ENCODE results near the gene PDCL3. TPM values are rescaled to one million over a fixed set of nuclear protein-coding genes. Genes with fewer than 3 reads are reported as not detected.

The PDCL3 gene
- total and polyA plus RNA-seq, 2 experiments from 2014 or later = 28.1 to 72.4 TPM

DNA sequence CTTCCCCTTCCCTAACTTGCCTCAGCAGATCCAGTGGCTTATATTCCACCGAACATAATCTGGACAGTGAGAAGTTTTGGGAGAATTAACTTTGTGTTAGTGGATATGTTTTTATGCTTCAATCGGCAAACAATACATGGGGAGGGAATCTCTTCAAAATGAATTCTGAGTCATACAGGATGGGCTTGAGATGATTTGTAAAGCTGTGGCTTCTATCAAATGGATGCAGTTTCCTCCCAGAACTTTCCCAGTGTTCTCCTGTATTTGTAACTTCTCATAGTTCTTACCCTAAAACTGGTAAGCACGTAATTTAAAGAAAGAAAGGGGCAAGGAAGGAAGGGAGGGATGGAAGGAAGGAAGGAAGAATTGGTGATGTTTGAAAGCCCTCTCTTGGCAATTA is 36.8 kb downstream of the PDCL3 start:
- ATAC-seq = no peak
- TF ChIP-seq ZNF462 (CRISPR knock-in tag; IDR thresholded peaks at IDR 0.05) = no peak
- TF ChIP-seq JUNB (IDR thresholded peaks at IDR 0.05; ENCODE audit: unreplicated experiment) = no peak

GRCh38 chr2:100601661-100602060 is 38.9 kb downstream of the PDCL3 start:
- no peaks in the 10 kb centered on the region for H3K36me3 Mint-ChIP-seq (ENCODE audit: low read depth)
- H3K4me1 Mint-ChIP-seq = peaks cover 15% of the 10 kb centered on the region
- no peaks in the 10 kb centered on the region for H3K9me3 Mint-ChIP-seq
- Histone ChIP-seq H4K20me1 (replicated peaks; ENCODE audit: insufficient read depth) (no peaks in the 10 kb centered on the region), H3K9me2 (ENCODE audit: insufficient read depth) (no peaks in the 10 kb centered on the region), H3K4me2 (no peak overlapping the region), H3K27ac (ENCODE audit: low read depth) (no peak overlapping the region), H3F3A (replicated peaks; ENCODE audit: low read depth) (no peaks in the 10 kb centered on the region), H3K36me3 (ENCODE audit: insufficient read depth) (no peaks in the 10 kb centered on the region), H3K79me2 (replicated peaks; ENCODE audit: insufficient read depth) (no peaks in the 10 kb centered on the region), H3K4me3 (no peak overlapping the region), H2AFZ (peak overlapping the region; percentile 86; the same call in 1 of the 2 replicates), H3K4me1 (ENCODE audit: insufficient read depth) (no peaks in the 10 kb centered on the region; the same call in 1 of the 2 replicates), H3K27me3 (ENCODE audit: insufficient read depth) (no peaks in the 10 kb centered on the region)
- DNase-seq (ENCODE audit: low spot score) (no peak), ATAC-seq (no peak)
- H3K27me3 Mint-ChIP-seq (ENCODE audit: insufficient read depth, low read depth, poor library complexity) = peaks cover 11% of the 10 kb centered on the region
- 0 out of 2 replicates have a peak overlapping the region, but pooled peaks have one; percentile 44 for H3K27ac Mint-ChIP-seq
- no peak overlapping the region for H3K4me3 Mint-ChIP-seq
- TF ChIP-seq CTCF (conservative IDR thresholded peaks at IDR 0.05; ENCODE audit: low read depth in 2 of 2) (no peak), CREB1 (CRISPR knock-in tag; IDR thresholded peaks at IDR 0.05; ENCODE audit: low read depth) (no peak), ZNF114 (CRISPR knock-in tag; IDR thresholded peaks at IDR 0.05) (no peak), REST (IDR thresholded peaks at IDR 0.05; ENCODE audit: unreplicated experiment) (no peak), EZH2 (IDR thresholded peaks at IDR 0.05; ENCODE audit: low read depth, unreplicated experiment) (no peak), EZH2phosphoT487 (IDR thresholded peaks at IDR 0.05; ENCODE audit: unreplicated experiment) (no peak), NANOG (IDR thresholded peaks at IDR 0.05; ENCODE audit: borderline replicate concordance) (no peak), POLR2AphosphoS5 (IDR thresholded peaks at IDR 0.05; ENCODE audit: low read depth) (no peak)

More for the DNA sequence above, 36.8 kb downstream of the PDCL3 start:
- H2AFZ ChIP-seq = no peak overlapping the region
- no peak overlapping the region for H3K4me3 ChIP-seq
- Mint-ChIP-seq H3K27me3 (ENCODE audit: insufficient read depth, low read depth, poor library complexity) (peaks cover 15% of the 10 kb centered on the region), H3K27ac (no peak overlapping the region), H3K36me3 (ENCODE audit: low read depth) (no peaks in the 10 kb centered on the region), H3K4me3 (no peak overlapping the region), H3K4me1 (peaks cover 14% of the 10 kb centered on the region), H3K9me3 (no peaks in the 10 kb centered on the region)
- H3K27me3 ChIP-seq (ENCODE audit: insufficient read depth) = no peaks in the 10 kb centered on the region
- no peak overlapping the region for H3K4me2 ChIP-seq
- H3K27ac ChIP-seq (ENCODE audit: low read depth) = no peak overlapping the region
- H3K9me2 ChIP-seq (ENCODE audit: insufficient read depth) = no peaks in the 10 kb centered on the region
- no peaks in the 10 kb centered on the region; the same call in 1 of the 2 replicates for H3K4me1 ChIP-seq (ENCODE audit: insufficient read depth)
- H3F3A ChIP-seq (replicated peaks; ENCODE audit: low read depth) = no peaks in the 10 kb centered on the region
- no peak for DNase-seq (ENCODE audit: low spot score)
- H4K20me1 ChIP-seq (replicated peaks; ENCODE audit: insufficient read depth) = no peaks in the 10 kb centered on the region
- H3K79me2 ChIP-seq (replicated peaks; ENCODE audit: insufficient read depth) = no peaks in the 10 kb centered on the region
- no peaks in the 10 kb centered on the region for H3K36me3 ChIP-seq (ENCODE audit: insufficient read depth)
